Mesothelial cell of epicardium (in vitro differentiated cells): ENCODE data around the gene EDC3. TPM values are rescaled to one million over a fixed set of nuclear protein-coding genes. Genes with fewer than 3 reads are reported as not detected.

Experiments
- DNase-seq, 2 experiments: peaks; one replicate each; pipeline ENCODE4 v3.0.0; 2021; ENCODE audit warnings: low spot score in 2 of 2; ENCODE audit not compliant: unreplicated experiment in 2 of 2
- H3K27ac Mint-ChIP-seq: 2 replicates; pipeline ENCODE4 v1.8.0; 2021; ENCODE audit warnings: mixed read lengths
- H3K27me3 Mint-ChIP-seq: 2 replicates; pipeline ENCODE4 v1.8.0; 2021; ENCODE audit warnings: low read depth, mixed read lengths
- H3K36me3 Mint-ChIP-seq: 2 replicates; pipeline ENCODE4 v1.8.0; 2021; ENCODE audit warnings: mixed read lengths
- H3K4me1 Mint-ChIP-seq: 2 replicates; pipeline ENCODE4 v1.8.0; 2021; ENCODE audit warnings: mixed read lengths
- H3K4me3 Mint-ChIP-seq: 2 replicates; pipeline ENCODE4 v1.8.0; 2021; ENCODE audit warnings: mild to moderate bottlenecking, moderate library complexity, mixed read lengths
- H3K9me3 Mint-ChIP-seq: 2 replicates; pipeline ENCODE4 v1.8.0; 2021; ENCODE audit warnings: mixed read lengths
- total RNA-seq: library from RNA; stranded (reverse); gene quantifications from 3 replicates; pipeline ENCODE4 v1.2.1, GENCODE V29; 2021
- TF ChIP-seq, protein P1 (sequence below): fragments of 200-600 bp; sonication (generic); IDR thresholded peaks from one replicate; pipeline ENCODE4 v1.5.0; 2021; ENCODE audit warnings: antibody characterized with exemption; ENCODE audit not compliant: unreplicated experiment

EDC3 gene
- total RNA-seq, 1 donor from 2014 or later, result 69.5 TPM

DNA sequence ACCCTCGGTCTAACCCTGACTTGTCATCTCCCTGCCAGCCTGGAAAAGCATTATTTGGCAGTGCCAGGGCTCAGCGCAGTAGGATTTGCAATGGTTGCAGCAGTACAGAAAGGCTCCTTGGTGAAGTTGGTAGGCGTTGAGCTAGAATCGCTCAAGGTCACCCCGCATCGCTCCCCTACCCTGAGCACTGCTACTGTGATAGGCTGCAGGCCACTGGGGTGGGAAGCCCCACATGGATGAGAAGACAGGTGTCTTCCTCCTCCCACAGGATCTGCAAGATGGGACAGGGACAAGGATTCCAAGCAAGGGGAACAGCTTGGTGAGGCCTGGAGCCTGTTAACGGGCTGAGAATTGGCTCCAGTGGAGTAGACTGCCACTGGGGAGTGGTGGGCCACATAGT lies 69.5 kb downstream of the EDC3 start:
- Mint-ChIP-seq H3K9me3 (no peaks in the 10 kb centered on the region), H3K27me3 (no peaks in the 10 kb centered on the region), H3K4me1 (peaks cover 3% of the 10 kb centered on the region), H3K4me3 (no peak overlapping the region), H3K36me3 (peaks cover 20% of the 10 kb centered on the region), H3K27ac (no peak overlapping the region)
- TF ChIP-seq, protein P1, sequence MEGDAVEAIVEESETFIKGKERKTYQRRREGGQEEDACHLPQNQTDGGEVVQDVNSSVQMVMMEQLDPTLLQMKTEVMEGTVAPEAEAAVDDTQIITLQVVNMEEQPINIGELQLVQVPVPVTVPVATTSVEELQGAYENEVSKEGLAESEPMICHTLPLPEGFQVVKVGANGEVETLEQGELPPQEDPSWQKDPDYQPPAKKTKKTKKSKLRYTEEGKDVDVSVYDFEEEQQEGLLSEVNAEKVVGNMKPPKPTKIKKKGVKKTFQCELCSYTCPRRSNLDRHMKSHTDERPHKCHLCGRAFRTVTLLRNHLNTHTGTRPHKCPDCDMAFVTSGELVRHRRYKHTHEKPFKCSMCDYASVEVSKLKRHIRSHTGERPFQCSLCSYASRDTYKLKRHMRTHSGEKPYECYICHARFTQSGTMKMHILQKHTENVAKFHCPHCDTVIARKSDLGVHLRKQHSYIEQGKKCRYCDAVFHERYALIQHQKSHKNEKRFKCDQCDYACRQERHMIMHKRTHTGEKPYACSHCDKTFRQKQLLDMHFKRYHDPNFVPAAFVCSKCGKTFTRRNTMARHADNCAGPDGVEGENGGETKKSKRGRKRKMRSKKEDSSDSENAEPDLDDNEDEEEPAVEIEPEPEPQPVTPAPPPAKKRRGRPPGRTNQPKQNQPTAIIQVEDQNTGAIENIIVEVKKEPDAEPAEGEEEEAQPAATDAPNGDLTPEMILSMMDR, result no peak
- no peak for DNase-seq

DNA sequence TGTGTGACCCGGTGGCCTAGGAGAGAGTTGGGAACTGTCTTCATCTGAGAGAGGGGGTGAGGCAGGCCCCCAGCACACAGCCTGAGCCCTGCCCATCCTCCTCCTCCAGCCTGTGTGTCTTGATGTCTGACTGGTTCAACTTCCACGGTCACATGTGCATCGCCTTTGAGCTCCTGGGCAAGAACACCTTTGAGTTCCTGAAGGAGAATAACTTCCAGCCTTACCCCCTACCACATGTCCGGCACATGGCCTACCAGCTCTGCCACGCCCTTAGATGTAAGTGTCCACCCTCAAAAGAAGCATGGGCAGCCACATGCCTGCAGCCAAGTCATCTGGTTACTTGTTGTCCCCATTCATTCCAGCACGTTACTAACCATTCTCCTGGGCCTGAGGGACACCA lies 70.1 kb downstream of the EDC3 start:
- H3K27me3 Mint-ChIP-seq, result no peaks in the 10 kb centered on the region
- TF ChIP-seq, protein P1, result no peak
- H3K4me3 Mint-ChIP-seq, result no peak overlapping the region
- H3K27ac Mint-ChIP-seq, result no peak overlapping the region
- H3K9me3 Mint-ChIP-seq, result no peaks in the 10 kb centered on the region
- peaks cover 25% of the 10 kb centered on the region for H3K36me3 Mint-ChIP-seq
- no peak for DNase-seq
- peaks cover 7% of the 10 kb centered on the region for H3K4me1 Mint-ChIP-seq

DNA sequence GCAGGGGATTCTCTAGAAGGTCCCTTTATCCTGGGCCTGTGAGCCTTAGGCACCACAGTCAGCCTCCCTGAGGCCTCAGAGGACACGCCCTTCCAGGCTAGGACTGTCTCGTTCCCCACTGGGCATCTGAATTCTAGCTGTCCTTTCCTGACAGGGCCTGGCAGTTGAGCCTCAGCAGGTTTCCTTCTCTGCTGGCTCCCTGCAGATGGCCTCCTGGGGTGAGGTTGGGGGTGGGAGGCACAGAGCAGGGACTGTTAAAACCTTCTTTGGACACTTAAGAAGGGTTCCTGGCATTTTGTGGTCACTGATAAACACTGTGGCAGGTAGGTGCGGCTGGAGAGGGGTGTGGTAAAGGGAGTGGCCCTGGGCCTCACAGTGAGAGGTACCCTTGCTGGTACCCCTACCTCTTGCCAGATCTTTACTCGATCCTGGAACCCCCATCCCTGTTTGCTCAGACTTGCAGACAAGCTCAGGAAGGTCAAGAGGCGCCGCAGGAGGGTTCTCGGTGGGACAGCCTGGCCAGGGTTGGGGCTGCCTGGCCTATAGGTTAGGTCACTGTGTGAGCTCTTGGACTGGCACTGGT lies 71.7 kb downstream of the EDC3 start:
- H3K4me1 Mint-ChIP-seq, result peaks cover 7% of the 10 kb centered on the region
- no peak for DNase-seq
- H3K9me3 Mint-ChIP-seq, result no peaks in the 10 kb centered on the region
- peaks cover 23% of the 10 kb centered on the region for H3K36me3 Mint-ChIP-seq
- no peaks in the 10 kb centered on the region for H3K27me3 Mint-ChIP-seq
- no peak overlapping the region for H3K4me3 Mint-ChIP-seq
- H3K27ac Mint-ChIP-seq, result no peak overlapping the region
- TF ChIP-seq, protein P1, result no peak

DNA sequence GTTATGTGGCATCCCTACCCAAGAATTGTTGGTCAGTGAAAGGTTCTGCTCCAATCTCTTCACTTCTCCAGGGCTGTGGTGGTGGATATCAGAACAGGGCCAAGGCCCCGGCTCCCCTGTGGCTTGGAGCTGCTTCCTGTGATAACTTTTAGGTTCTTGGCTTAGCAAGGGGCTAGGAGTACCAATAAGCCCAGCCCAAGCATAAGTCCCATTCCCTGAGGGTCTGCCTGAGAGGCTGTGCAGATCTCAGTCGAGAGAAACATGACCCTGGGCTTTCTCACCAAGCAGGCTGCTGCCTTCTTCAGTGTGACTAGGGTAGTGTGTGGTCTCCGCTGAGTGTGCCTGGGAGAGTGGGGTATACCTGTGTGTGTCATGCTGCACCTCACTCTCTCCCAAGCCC lies 73.1 kb downstream of the EDC3 start:
- H3K4me1 Mint-ChIP-seq, result peaks cover 8% of the 10 kb centered on the region
- DNase-seq, result no peak
- H3K9me3 Mint-ChIP-seq, result no peaks in the 10 kb centered on the region
- H3K27ac Mint-ChIP-seq, result no peak overlapping the region
- no peak overlapping the region for H3K4me3 Mint-ChIP-seq
- H3K27me3 Mint-ChIP-seq, result no peaks in the 10 kb centered on the region
- TF ChIP-seq, protein P1, result no peak
- H3K36me3 Mint-ChIP-seq, result peaks cover 22% of the 10 kb centered on the region

DNA sequence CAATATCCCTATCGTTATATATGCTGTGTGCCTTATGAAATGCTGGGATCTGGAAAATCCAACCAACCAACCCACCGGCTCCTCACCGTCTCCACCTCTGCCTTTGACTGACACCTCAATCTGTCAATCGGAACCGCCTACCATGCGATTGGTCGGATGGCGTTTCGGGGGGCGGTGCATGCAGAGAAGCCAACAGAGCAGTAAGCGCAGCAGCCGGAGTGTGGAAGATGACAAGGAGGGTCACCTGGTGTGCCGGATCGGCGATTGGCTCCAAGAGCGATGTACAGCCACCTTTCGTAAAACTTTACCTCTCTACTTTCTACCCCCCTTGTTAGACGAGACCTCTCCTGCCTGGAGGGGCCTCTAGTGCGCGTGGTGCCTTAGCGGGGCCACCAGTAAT lies 73.9 kb downstream of the EDC3 start:
- no peaks in the 10 kb centered on the region for H3K9me3 Mint-ChIP-seq
- no peaks in the 10 kb centered on the region for H3K27me3 Mint-ChIP-seq
- no peak overlapping the region for H3K27ac Mint-ChIP-seq
- H3K4me3 Mint-ChIP-seq, result no peak overlapping the region
- peaks cover 16% of the 10 kb centered on the region for H3K4me1 Mint-ChIP-seq
- TF ChIP-seq, protein P1, result no peak
- no peak for DNase-seq
- peaks cover 22% of the 10 kb centered on the region for H3K36me3 Mint-ChIP-seq

DNA sequence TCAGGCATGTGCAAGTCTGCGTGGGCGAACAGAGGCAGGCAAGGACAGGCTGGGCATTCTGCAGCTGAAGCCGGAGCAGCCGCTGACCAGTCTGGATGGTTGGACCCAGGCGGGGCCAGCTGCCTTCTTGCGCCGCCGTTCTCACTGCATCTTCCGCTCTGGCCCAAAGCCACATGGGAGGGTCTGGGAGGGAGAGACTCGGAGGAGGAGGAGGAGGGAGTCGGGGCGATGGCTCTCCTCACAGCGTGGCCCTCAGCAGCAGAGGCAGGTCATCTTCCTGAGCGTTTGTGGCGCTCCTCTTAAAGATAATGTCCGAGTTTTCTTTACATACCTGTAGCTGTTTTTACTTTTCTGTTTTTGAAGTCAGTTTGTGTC lies 74.3 kb downstream of the EDC3 start:
- Mint-ChIP-seq H3K36me3 (peaks cover 22% of the 10 kb centered on the region), H3K27ac (no peak overlapping the region)

More for the DNA sequence above, 74.3 kb downstream of the EDC3 start:
- no peak for DNase-seq
- H3K4me3 Mint-ChIP-seq, result no peak overlapping the region
- TF ChIP-seq, protein P1, result no peak
- H3K9me3 Mint-ChIP-seq, result no peaks in the 10 kb centered on the region
- H3K4me1 Mint-ChIP-seq, result peaks cover 20% of the 10 kb centered on the region
- H3K27me3 Mint-ChIP-seq, result no peaks in the 10 kb centered on the region
